Adrenal gland (tissue), 12 donors: ENCODE data around the gene TUBA1B. TPM values are rescaled to one million over a fixed set of nuclear protein-coding genes. Genes with fewer than 3 reads are reported as not detected.
"Not testable (repeated sequence)": the region's sequence is repeated elsewhere in the genome, so short reads cannot be mapped to it uniquely, and the experiment has no call there.

Experiments used
- DNase-seq, 7 donors: peaks; one replicate each; pipeline ENCODE4 v3.0.0-alpha.2; 2019 to 2020
- H3K27ac ChIP-seq, 5 donors: fragments of 200-600 bp; sonication (generic) in 4 of 5; 1 replicate in 3 of 5; 2 replicates in 2 of 5; pipeline versions ENCODE4 v1.5.1 to v1.8.0; 2016 to 2020; ENCODE audit warnings: mild to moderate bottlenecking in 1 of 5
- H3K27me3 ChIP-seq: fragments of 200-600 bp; 2 replicates; pipeline ENCODE4 v1.8.0; 2021
- H3K36me3 ChIP-seq, 2 donors: fragments of 200-600 bp; replicated peaks in 1 of 2; 1 replicate in 1 of 2; 2 replicates in 1 of 2; pipeline versions ENCODE4 v1.5.1 to v1.8.0; 2018 to 2022
- H3K4me1 ChIP-seq, 2 donors: fragments of 200-600 bp; replicated peaks in 1 of 2; 1 replicate in 1 of 2; 2 replicates in 1 of 2; pipeline versions ENCODE4 v1.5.1 to v1.8.0; 2018 to 2021
- H3K4me3 ChIP-seq, 4 donors: fragments of 200-600 bp; sonication (generic) in 3 of 4; one replicate each; pipeline ENCODE4 v1.5.1; 2016 to 2018
- H3K9me3 ChIP-seq, 3 donors: fragments of 200-600 bp; sonication (generic) in 1 of 3; replicated peaks in 1 of 3; 1 replicate in 2 of 3; 2 replicates in 1 of 3; pipeline versions ENCODE4 v1.5.1 to v1.8.0; 2016 to 2021
- CTCF ChIP-seq, 6 experiments: fragments of 450-650 bp in 4 of 6; fragments of 200-600 bp in 2 of 6; sonication (generic) in 1 of 6; IDR thresholded peaks; 1 replicate in 5 of 6; 2 replicates in 1 of 6; pipeline versions ENCODE4 v1.5.1 to v1.8.0; 2016 to 2021; ENCODE audit warnings: antibody characterized with exemption in 6 of 6, mild to moderate bottlenecking in 2 of 6, moderate library complexity in 1 of 6
- POLR2A ChIP-seq, 2 donors: fragments of 450-650 bp; IDR thresholded peaks; one replicate each; pipeline ENCODE4 v1.6.1; 2017; ENCODE audit warnings: antibody characterized with exemption in 2 of 2, mild to moderate bottlenecking in 2 of 2, moderate library complexity in 1 of 2
- WGBS, 4 donors: extraction: QIAGEN DNeasy Blood & Tissue Kit in 2 of 4; methylation state at CpG; one replicate each; pipeline versions ENCODE4 v1.1.5 to v1.1.7; 2013 to 2017; 5-methylcytosine and 5-hydroxymethylcytosine counted together
- intact Hi-C, 2 donors: fragments of 100-400 bp; cut with DNase I; formaldehyde crosslinking; loops; one replicate each; pipeline versions ENCODE4 v1.14.1 to v1.15.0; 2022 to 2023
- polyA plus RNA-seq, 3 donors: library from polyadenylated mRNA; stranded (reverse); fragments of 200-250 nt in 2 of 3; fragments of 350-450 nt in 1 of 3; fragmentation: Illumina TruSeq in 1 of 3; extraction: RNeasy Lipid Tissue Mini Kit (QIAGEN cat#74804) in 1 of 3; gene quantifications; one replicate each; pipeline ENCODE4 v1.2.3, GENCODE V29; 2013 to 2014
- total RNA-seq, 9 donors: library from RNA; depleted of rRNA in 4 of 9; stranded (reverse); fragments of >200 nt in 4 of 9; fragments of 120-200 nt in 1 of 9; fragmentation: NEBNext Ultra II Directional in 1 of 9; extraction: Animal tissue kit (Norgen Biotek cat#: 25700) in 1 of 9; gene quantifications; one replicate each; pipeline versions ENCODE4 v1.1.0 to v1.2.4, GENCODE V29; 2013 to 2023
- donor health status: healthy with polysubstance abuse.
- donor health status: Bipolar disorder and iron deficiency.
- donor health status: DM: yes; HTN: yes; CAD: no.
- donor health status: DM: no; HTN: no; CAD: no.
- donor health status: DM: no; HTN: no; CAD: no.
- donor health status: DM: yes; HTN: yes; CAD: no.

Gene TUBA1B
- total and polyA plus RNA-seq, 12 donors = 174 to 830 (median 377) TPM

DNA sequence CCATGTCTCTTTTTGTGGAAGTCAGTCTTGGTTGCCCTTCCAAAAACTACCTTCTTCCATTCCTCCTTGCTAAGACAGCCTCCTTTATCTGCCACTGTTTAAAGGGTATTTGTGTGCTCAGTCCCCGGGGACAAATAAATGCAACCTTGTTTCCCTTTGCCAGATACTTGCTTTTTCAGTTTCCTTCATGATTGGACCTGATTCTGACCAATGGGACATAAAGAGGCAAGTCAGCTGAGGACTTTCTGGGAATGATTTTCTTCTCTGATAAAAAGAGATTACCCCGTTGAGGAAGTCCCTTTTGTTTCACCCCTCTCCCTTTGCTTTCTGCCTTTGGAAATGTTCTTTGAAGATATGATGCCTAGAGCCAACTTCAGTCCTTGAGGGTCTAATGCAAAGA lies 7.4 kb upstream of the TUBA1B start:
- Histone ChIP-seq H3K27me3 (no peaks in the 10 kb centered on the region), H3K36me3 (no peaks in the 10 kb centered on the region), H3K4me3 (no peak overlapping the region), H3K27ac (no peak overlapping the region), H3K4me1 (no peaks in the 10 kb centered on the region), H3K9me3 (no peaks in the 10 kb centered on the region)
- intact Hi-C loops = loop anchor here in 1 of 2 donors (10.0 kb wide), 2 partner anchors 46 to 96 kb away; partner anchors contain the start of gene TUBA1A
- no peak for DNase-seq
- 59 to 78% (median 70%) methylated on average over 2 of the region's 2 CpGs for WGBS, 4 donors
- no peak for TF ChIP-seq CTCF (IDR thresholded peaks at IDR 0.05)
- TF ChIP-seq POLR2A (IDR thresholded peaks at IDR 0.05) = no peak

DNA sequence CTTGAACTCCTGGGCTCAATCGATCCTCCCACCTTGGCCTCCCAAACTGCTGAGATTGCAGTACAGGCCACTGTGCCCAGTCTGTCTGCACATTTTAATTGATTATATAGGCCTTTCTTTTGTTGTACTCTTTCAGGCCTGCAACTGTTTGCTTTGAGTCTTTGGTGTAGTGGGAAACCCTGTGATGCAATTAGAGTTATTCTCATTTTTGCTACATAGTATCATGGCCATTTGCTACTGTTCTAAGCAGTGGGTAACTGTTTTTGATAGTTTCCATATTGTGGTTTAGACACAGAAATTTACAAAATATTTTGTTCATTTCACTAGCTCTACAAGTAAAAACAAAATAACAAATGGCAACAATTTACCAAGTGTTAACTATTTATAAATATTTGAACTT lies 6.3 kb upstream of the TUBA1B start:
- intact Hi-C loops = loop anchor here in 1 of 2 donors (10.0 kb wide), 2 partner anchors 47 to 97 kb away; partner anchors contain the start of gene TUBA1A
- 85 to 100% (median 97%) methylated on average over 1 of the region's 1 CpG for WGBS, 4 donors
- no peak overlapping the region for H3K4me3 ChIP-seq
- H3K36me3 ChIP-seq = no peaks in the 10 kb centered on the region
- no peaks in the 10 kb centered on the region for H3K9me3 ChIP-seq
- DNase-seq = no peak
- peaks cover 0 to 4% of the 10 kb centered on the region in 2 donors for H3K4me1 ChIP-seq
- no peaks in the 10 kb centered on the region for H3K27me3 ChIP-seq
- no peak for TF ChIP-seq CTCF (IDR thresholded peaks at IDR 0.05)
- no peak for TF ChIP-seq POLR2A (IDR thresholded peaks at IDR 0.05)
- H3K27ac ChIP-seq = no peak overlapping the region

DNA sequence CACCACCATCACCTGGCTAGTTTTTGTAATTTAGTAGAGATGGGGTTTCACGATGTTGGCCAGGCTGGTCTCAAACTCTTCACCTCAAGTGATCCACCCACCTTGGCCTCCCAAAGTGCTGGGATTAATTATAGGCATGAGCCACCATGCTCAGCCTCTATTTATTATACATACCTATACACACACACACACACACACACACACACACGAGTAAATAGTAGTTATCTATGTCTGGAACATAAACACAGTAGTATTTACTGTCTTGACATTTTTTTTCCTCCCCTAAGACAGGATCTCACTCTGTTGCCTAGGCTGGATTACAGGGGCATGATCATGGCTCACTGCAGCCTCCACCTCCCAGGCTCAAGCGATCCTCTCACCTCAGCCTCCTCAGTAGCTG lies 5.8 kb upstream of the TUBA1B start:
- intact Hi-C loops = loop anchor here in 1 of 2 donors (10.0 kb wide), 2 partner anchors 48 to 98 kb away; partner anchors contain the start of gene TUBA1A
- H3K4me3 ChIP-seq, H3K9me3 ChIP-seq, H3K4me1 ChIP-seq, H3K27ac ChIP-seq, H3K36me3 ChIP-seq, H3K27me3 ChIP-seq, DNase-seq: not testable (repeated sequence)
- 83 to 94% (median 90%) methylated on average over 3 of the region's 3 CpGs for WGBS, 4 donors

DNA sequence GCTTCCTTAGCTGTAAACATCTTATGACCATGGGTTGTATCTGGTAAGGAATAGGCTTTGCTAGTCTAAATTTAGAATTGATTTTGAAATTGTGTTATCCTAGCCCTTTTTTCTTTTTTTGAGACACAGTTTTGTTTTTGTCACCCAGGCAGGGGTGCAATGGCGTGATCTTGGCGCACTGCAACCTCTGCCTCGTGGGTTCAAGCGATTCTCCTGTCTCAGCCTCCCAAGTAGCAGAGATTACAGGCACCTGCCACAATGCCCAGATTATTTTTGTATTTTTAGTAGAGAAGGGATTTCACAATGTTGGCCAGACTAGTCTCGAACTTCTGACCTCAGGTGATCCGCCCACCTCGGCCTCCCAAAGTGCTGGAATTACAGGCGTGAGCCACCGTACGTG lies 2.4 kb upstream of the TUBA1B start:
- Histone ChIP-seq H3K4me1 (peaks cover 11 to 27% of the 10 kb centered on the region in 2 donors), H3K4me3 (no peak overlapping the region), H3K27me3 (no peaks in the 10 kb centered on the region), H3K9me3 (no peaks in the 10 kb centered on the region), H3K27ac (no peak overlapping the region), H3K36me3 (peaks cover 0 to 14% of the 10 kb centered on the region in 2 donors)
- 82 to 92% (median 89%) methylated on average over 10 of the region's 10 CpGs for WGBS, 4 donors
- no peak for DNase-seq
- TF ChIP-seq CTCF (IDR thresholded peaks at IDR 0.05) (no peak), POLR2A (IDR thresholded peaks at IDR 0.05) (no peak)
- intact Hi-C loops = loop anchor here (5.0 to 10.0 kb wide), 4 partner anchors 51 to 101 kb away; partner anchors contain the start of gene TUBA1A (in 2 of the 2)

- no peaks in the 10 kb centered on the region for H3K27me3 ChIP-seq
- TF ChIP-seq CTCF (IDR thresholded peaks at IDR 0.05) (no peak), POLR2A (IDR thresholded peaks at IDR 0.05) (no peak)
- no peak for DNase-seq
- intact Hi-C loops = loop anchor here (5.0 to 10.0 kb wide), 4 partner anchors 52 to 102 kb away; partner anchors contain the start of gene TUBA1A (in 2 of the 2)
- H3K36me3 ChIP-seq = peaks cover 0 to 17% of the 10 kb centered on the region in 2 donors
- no peak overlapping the region for H3K4me3 ChIP-seq
- no peak overlapping the region for H3K27ac ChIP-seq
- H3K4me1 ChIP-seq = peaks cover 11 to 27% of the 10 kb centered on the region in 2 donors
- no peaks in the 10 kb centered on the region for H3K9me3 ChIP-seq
- 83 to 91% (median 89%) methylated on average over 5 of the region's 5 CpGs for WGBS, 4 donors
Measured at GRCh38 chr12:49133014-49133413, 1.8 kb upstream of the TUBA1B start.
